Hippocampal formation (tissue), 2 donors: Measurements from ENCODE around the gene ABLIM2.

Experiments
- DNase-seq, 2 donors: peaks; one replicate each; lab custom pipeline; 2025; lab: John Stamatoyannopoulos, UW

Gene ABLIM2

DNA sequence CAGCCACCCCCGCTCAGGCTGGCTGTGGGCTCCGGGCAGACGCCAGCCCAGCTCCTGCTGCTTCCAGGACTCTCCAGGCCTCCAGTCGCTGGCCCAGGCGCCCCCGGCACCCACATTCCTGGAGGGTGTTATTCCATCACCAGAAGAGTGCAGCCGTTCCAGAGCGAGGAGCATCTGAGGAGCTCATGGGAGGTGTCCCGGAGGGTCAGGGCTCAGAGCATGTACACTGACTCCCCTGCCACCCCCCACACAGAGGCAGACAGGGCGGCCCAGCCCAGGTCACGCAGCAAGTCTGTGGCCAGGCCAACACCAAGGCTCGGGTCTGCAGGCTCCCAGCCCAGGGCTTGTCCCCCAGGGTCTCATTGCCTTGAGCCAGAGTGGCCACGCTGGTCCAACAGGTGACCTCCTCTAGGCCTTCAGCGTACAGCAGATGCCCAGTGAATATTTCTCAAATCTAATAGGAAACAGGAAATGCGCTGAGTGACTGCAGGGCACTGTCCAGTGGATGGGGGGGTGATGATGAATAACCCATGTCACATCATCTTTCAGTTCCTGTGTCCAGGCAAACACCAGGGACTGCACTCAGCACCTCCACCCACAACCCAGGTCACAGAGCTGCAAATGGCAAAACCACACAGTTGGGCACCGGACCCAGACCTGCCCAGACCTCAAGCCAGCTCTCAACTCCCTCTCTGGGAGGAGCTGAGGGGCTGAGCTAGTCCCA is 37.2 kb downstream of the ABLIM2 start:
- DNase-seq, result no peak

- no peak for DNase-seq
Measured at GRCh38 chr4:8120501-8120900, 38.1 kb downstream of the ABLIM2 start.

DNA sequence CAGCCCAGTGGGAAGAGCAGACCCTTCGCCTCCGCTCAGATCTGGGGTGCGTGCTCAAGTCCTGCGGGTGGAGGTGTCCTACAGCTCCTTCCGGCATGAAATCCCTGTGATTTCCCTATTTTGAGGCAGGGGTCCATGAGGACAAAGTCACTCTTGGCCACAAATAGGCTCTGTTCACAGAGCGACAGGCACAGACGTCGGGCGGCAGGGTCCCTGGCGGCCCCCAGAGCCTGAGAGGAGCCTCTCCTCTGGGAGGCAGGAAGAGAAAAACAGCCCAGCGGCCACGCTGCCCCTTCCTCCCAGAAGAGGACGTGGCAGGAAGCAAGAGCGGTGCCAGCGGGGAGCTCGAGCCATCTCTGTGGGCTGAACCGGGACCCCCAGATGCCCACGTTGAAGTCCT is 38.7 kb downstream of the ABLIM2 start:
- no peak for DNase-seq

DNA sequence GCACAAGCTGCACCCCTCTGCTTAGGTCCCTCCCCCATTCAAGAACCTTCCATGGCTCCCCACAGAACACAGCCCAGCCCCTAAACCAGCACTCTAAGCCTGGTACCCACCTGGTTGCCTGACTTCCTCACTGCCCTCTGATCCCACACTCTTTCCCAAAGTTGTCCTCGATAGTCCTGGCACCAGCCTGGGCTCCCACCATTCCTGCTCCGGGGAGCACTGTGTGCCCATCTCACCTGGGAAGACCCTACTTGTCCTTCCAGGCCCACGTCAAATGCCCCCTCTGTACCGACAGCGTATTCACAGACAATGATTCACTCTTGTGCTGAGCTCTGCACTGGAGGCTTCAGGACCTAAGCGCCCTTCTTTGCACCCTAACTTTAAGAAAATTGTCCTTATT is 40.1 kb downstream of the ABLIM2 start:
- no peak for DNase-seq

DNA sequence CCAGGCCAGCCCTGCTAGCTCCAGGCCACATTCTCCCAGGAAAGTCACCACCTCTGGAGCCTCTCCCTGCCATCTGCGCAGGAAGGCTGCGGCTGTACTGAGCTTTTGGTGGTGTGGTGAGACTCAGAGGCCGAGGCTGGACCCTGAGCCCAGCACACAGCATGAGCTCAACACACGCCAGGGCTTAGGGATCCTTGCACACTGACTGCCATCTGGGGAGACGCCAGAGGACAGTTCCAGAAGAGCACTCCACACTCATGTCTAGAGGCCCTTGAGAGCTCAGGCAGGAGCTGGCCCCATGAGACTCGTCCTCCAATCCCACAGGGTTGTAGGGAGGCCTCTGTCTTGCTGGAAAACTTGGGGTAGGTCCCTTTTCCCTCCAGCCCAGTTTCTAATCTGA is 40.6 kb downstream of the ABLIM2 start:
- DNase-seq, result no peak

- no peak for DNase-seq
Measured at GRCh38 chr4:8117278-8117682, 41.3 kb downstream of the ABLIM2 start.

- DNase-seq, result no peak
Measured at GRCh38 chr4:8115916-8116315, 42.7 kb downstream of the ABLIM2 start.

- no peak for DNase-seq
Measured at GRCh38 chr4:8115203-8115520, 43.5 kb downstream of the ABLIM2 start.

DNA sequence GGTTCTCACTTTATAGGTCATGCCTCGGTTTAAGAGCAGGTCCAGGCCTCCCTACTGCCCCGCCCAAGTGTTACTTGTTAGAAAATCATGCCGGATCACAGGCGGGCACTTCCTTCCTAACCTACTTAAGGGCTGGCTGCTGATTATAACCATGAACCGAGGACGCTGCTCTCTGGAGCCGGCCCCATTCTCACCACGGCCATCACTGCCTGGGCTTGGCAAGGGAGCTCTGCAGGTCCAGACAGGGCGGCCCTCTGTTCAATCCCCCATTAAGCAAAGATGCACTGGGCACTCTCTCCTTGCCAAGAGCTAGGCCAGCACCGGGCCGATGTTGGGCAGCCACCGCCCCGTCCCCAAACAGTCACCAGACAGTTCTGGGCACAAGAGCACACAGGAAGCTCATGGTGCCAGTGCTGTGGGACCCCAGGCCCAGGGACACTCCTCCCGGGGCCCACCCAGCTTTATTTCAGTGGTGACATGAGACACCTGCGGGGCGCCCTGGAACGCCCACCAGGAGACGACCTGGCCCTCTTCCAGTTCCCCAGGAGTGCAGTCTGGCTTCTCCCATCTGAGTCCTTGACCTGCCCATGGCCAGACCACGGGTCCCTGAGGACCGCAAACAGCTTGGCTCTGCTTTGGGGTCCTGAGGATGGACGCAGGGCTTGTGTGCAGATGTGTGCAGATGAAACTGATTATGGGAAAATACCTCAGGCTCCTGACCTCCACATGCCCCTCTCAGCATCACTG is 44.0 kb downstream of the ABLIM2 start:
- no peak for DNase-seq

- DNase-seq, result no peak
Measured at GRCh38 chr4:8113611-8114377, 44.8 kb downstream of the ABLIM2 start.

- DNase-seq, result no peak
Measured at GRCh38 chr4:8112672-8113071, 45.9 kb downstream of the ABLIM2 start.

DNA sequence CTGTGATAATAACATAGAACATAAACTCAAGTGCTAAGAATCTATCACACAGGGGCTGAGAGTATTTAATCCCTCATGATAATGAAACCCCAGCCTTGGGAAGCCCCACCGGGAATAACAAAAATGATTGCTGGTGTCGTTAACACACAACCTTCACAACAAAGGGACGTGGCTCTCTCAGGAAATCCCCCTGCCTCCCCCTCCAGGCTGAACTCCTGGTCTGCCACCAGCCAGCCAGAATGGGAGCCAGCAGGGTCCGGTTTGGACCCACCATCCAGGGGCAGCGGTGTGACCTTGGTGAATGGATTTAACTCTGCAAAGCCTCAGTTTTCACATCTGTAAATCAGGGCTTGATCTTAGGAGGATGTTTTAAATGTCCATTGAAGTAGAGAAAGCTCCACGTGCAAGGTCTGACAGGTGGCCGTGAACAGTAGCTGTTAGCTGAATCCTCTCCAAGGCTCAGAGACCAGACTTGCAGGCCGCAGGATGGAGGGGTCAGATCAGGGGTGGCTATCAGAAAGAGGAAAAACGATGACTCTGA is 46.5 kb downstream of the ABLIM2 start:
- DNase-seq, result no peak

- no peak for DNase-seq
Measured at GRCh38 chr4:8110071-8110986, 48.3 kb downstream of the ABLIM2 start.

- DNase-seq, result no peak
Measured at GRCh38 chr4:8109406-8110065, 49.1 kb downstream of the ABLIM2 start.

DNA sequence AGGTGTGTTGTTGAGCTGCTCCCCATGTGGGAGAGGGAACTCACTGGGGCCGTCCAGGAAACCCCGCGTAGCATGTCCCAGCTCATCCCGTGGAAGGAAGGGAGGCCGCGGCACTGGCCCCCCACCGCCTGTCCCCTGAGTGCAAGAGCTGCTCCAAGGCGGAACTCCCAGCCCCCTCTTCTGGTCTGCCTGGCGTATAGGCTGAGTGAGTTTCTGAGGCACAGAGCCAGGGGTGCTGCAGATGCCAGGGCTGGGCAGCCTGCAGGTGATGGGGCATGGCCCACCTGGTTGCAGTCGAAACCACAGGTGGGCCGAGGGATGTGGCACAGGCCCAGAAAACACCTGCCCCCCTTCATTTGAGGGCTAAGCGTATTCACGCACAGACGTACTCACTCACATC is 49.6 kb downstream of the ABLIM2 start:
- no peak for DNase-seq

- DNase-seq, result no peak
Measured at GRCh38 chr4:8108261-8108660, 50.4 kb downstream of the ABLIM2 start.

DNA sequence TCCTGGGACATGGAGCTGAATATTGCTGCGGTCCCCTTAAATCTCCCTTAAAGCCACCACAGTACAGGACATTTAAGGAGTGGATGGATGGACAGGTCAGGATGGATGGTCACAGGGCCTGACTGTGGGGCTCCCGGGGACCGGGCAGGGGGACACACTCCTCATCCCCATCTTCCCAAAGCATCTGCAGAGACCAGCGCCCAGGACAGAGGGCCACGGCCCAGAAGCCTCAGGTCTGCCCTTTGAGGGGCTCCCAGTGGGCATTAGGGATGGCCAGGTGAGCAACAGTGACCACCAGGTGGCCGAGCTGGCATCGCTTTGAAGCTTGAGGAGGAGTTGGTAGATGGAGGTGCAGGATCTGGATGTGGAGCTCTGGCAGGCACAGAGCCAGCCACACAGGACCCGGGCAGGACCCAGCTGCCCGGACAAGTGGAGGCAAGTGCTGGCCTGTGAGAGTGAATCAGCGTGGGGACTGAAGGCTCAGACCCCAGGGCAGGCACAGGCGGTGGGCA is 51.4 kb downstream of the ABLIM2 start:
- DNase-seq, result no peak

- DNase-seq, result no peak
Measured at GRCh38 chr4:8106451-8107025, 52.1 kb downstream of the ABLIM2 start.

GRCh38 chr4:8105306-8106100 is 53.1 kb downstream of the ABLIM2 start:
- DNase-seq, result no peak
